Measurements from ENCODE around the gene PIP4K2A.

The PIP4K2A gene

DNA sequence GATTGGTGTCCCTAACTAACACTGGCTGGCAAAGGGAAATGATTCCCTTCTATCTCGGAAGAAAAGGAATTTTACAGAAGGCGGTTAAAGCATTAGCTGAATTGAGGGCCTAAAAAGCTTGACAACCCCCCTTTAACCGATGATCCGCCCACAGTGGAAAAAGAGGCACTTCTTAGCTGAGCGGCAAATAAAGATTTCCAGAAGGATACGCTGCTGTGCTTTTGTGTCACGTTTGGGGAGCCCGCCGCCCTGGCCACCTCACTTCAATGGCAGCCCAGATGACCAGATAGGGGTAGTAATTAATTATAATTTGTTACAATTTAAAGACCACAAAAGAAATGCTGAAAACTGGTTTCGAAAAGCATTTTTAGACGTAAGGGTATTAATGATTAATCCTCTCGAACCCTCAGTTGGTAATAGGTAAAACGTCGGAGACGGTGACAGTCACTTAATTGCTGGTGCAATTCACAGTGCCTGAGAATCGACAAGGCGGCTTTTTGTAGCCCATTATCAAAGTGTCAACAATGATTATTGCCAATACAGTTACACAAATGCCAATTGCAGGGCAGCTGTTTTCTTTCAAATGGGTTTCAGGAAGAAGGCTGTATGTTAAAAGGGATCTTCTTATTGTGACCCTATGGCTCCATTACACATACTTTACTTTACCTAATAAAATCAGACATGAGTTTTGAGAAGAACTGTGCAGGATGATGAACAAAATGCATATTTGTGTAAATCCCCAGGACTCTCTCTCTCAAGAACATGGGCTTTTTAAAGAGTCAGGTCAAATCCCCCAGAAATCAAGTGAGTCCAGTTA lies 154.1 kb downstream of the PIP4K2A start:
- Histone ChIP-seq H3K4me2 (ENCODE audit: low read length) (no peak overlapping the region), H3K4ac (ENCODE audit: low read depth, low read length) (no peak overlapping the region), H3K9ac (ENCODE audit: low read length) (no peak overlapping the region), H3K27ac (ENCODE audit: low read depth, low read length) (no peak overlapping the region), H3K4me3 (ENCODE audit: low read depth, low read length) (no peak overlapping the region), H3K18ac (ENCODE audit: low read length) (no peak overlapping the region), H4K12ac (ENCODE audit: low read depth, low read length) (no peak overlapping the region), H4K8ac (ENCODE audit: low read depth, low read length) (no peak overlapping the region), H2BK5ac (ENCODE audit: low read depth, low read length, poor library complexity) (no peak overlapping the region), H2BK120ac (ENCODE audit: insufficient read depth, low read length, poor library complexity) (no peak overlapping the region), H3K79me2 (ENCODE audit: control insufficient read depth, insufficient read depth, low read length, poor library complexity) (no peaks in the 10 kb centered on the region), H3K14ac (ENCODE audit: low read length) (no peak overlapping the region), H3K27me3 (ENCODE audit: insufficient read depth, low read length) (no peaks in the 10 kb centered on the region), H3K23ac (ENCODE audit: low read length) (no peak overlapping the region), H3K79me1 (ENCODE audit: low read length) (no peaks in the 10 kb centered on the region), H2AFZ (ENCODE audit: insufficient read depth, low read length, poor library complexity) (no peak overlapping the region), H3K9me3 (ENCODE audit: insufficient read depth, low read depth, low read length) (no peaks in the 10 kb centered on the region), H3K4me1 (ENCODE audit: control insufficient read depth in 1 of 2, insufficient read depth in 2 of 2, low read length in 2 of 2) (no peaks in the 10 kb centered on the region), H3K36me3 (ENCODE audit: control insufficient read depth in 1 of 2, insufficient read depth in 2 of 2, low read length in 2 of 2) (peaks cover 6 to 13% of the 10 kb centered on the region in 2 experiments), H4K91ac (ENCODE audit: low read depth, low read length) (no peak overlapping the region), H2AK5ac (ENCODE audit: low read length) (no peak overlapping the region), H2BK12ac (ENCODE audit: low read length) (no peak overlapping the region)
- DNase-seq = no peak
- no CpG with 5 or more reads among the region's 17 CpGs for WGBS (ENCODE audit: extremely low coverage, insufficient coverage, insufficient read length)

DNA sequence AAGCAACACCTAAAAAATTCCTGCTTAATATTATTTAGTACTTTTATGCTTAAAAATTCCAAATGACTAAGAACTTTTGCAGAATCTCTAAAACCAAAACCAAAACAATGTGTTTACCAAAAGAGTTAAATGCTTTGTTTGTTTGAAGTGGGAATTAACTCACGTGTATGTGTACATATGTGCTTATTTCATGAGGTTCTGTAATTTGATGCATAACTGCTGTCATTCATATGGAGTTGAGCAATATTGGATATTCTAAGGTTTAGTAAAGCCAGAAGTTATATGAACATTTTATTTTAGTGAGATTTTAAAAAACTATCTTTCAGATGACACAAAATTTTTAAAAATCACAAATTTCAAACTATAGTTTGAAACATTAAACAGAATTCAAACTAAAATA lies 157.1 kb downstream of the PIP4K2A start:
- no CpG with 5 or more reads among the region's 1 CpG for WGBS (ENCODE audit: extremely low coverage, insufficient coverage, insufficient read length)
- H4K8ac ChIP-seq (ENCODE audit: low read depth, low read length) = no peak overlapping the region
- H3K14ac ChIP-seq (ENCODE audit: low read length) = no peak overlapping the region
- H3K27ac ChIP-seq (ENCODE audit: low read depth, low read length) = no peak overlapping the region
- H3K4ac ChIP-seq (ENCODE audit: low read depth, low read length) = no peak overlapping the region
- H3K79me1 ChIP-seq (ENCODE audit: low read length) = no peaks in the 10 kb centered on the region
- H3K4me1 ChIP-seq (ENCODE audit: control insufficient read depth in 1 of 2, insufficient read depth in 2 of 2, low read length in 2 of 2) = peaks cover 4 to 7% of the 10 kb centered on the region in 2 experiments
- H2BK5ac ChIP-seq (ENCODE audit: low read depth, low read length, poor library complexity) = no peak overlapping the region
- H3K9me3 ChIP-seq (ENCODE audit: insufficient read depth, low read depth, low read length) = no peaks in the 10 kb centered on the region
- no peak overlapping the region for H3K9ac ChIP-seq (ENCODE audit: low read length)
- no peaks in the 10 kb centered on the region for H3K79me2 ChIP-seq (ENCODE audit: control insufficient read depth, insufficient read depth, low read length, poor library complexity)
- DNase-seq = no peak
- no peak overlapping the region for H3K4me3 ChIP-seq (ENCODE audit: low read depth, low read length)
- H3K23ac ChIP-seq (ENCODE audit: low read length) = no peak overlapping the region
- no peak overlapping the region for H2BK12ac ChIP-seq (ENCODE audit: low read length)
- no peak overlapping the region for H4K91ac ChIP-seq (ENCODE audit: low read depth, low read length)
- peaks cover 4 to 7% of the 10 kb centered on the region in 2 experiments for H3K36me3 ChIP-seq (ENCODE audit: control insufficient read depth in 1 of 2, insufficient read depth in 2 of 2, low read length in 2 of 2)
- H3K27me3 ChIP-seq (ENCODE audit: insufficient read depth, low read length) = no peaks in the 10 kb centered on the region
- H2AK5ac ChIP-seq (ENCODE audit: low read length) = no peak overlapping the region
- H4K12ac ChIP-seq (ENCODE audit: low read depth, low read length) = no peak overlapping the region
- H2BK120ac ChIP-seq (ENCODE audit: insufficient read depth, low read length, poor library complexity) = no peak overlapping the region
- H2AFZ ChIP-seq (ENCODE audit: insufficient read depth, low read length, poor library complexity) = no peak overlapping the region
- H3K4me2 ChIP-seq (ENCODE audit: low read length) = no peak overlapping the region
- no peak overlapping the region for H3K18ac ChIP-seq (ENCODE audit: low read length)

DNA sequence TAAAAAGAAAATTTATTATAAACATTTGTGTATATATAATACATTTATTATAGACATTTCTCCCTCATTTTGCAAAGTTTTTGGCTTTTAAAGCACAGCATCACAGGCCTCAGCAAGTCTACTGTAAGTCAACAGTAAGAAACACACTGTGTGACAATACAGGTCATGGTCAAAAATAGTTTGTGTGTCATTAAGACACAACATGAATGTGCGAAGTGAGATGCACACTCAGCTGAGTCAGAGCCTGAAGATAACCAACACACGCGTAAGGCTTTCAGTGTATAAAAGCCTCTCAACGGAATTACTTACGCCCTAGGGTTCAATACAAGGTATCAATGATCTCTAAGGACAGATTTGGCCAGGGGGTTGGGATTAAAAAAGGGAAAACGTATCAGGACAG lies 157.6 kb downstream of the PIP4K2A start:
- Histone ChIP-seq H2BK12ac (ENCODE audit: low read length) (no peak overlapping the region), H3K4ac (ENCODE audit: low read depth, low read length) (no peak overlapping the region), H2BK120ac (ENCODE audit: insufficient read depth, low read length, poor library complexity) (no peak overlapping the region), H3K14ac (ENCODE audit: low read length) (no peak overlapping the region), H3K79me2 (ENCODE audit: control insufficient read depth, insufficient read depth, low read length, poor library complexity) (no peaks in the 10 kb centered on the region), H2AK5ac (ENCODE audit: low read length) (no peak overlapping the region), H3K4me2 (ENCODE audit: low read length) (no peak overlapping the region), H4K8ac (ENCODE audit: low read depth, low read length) (no peak overlapping the region), H3K79me1 (ENCODE audit: low read length) (no peaks in the 10 kb centered on the region), H2AFZ (ENCODE audit: insufficient read depth, low read length, poor library complexity) (no peak overlapping the region), H3K4me3 (ENCODE audit: low read depth, low read length) (no peak overlapping the region), H3K27me3 (ENCODE audit: insufficient read depth, low read length) (no peaks in the 10 kb centered on the region), H3K4me1 (ENCODE audit: control insufficient read depth in 1 of 2, insufficient read depth in 2 of 2, low read length in 2 of 2) (peaks cover 4 to 7% of the 10 kb centered on the region in 2 experiments), H4K91ac (ENCODE audit: low read depth, low read length) (no peak overlapping the region), H3K9me3 (ENCODE audit: insufficient read depth, low read depth, low read length) (no peaks in the 10 kb centered on the region), H3K36me3 (ENCODE audit: control insufficient read depth in 1 of 2, insufficient read depth in 2 of 2, low read length in 2 of 2) (peaks cover 4 to 7% of the 10 kb centered on the region in 2 experiments), H3K23ac (ENCODE audit: low read length) (no peak overlapping the region), H3K18ac (ENCODE audit: low read length) (no peak overlapping the region), H3K27ac (ENCODE audit: low read depth, low read length) (no peak overlapping the region), H3K9ac (ENCODE audit: low read length) (no peak overlapping the region), H2BK5ac (ENCODE audit: low read depth, low read length, poor library complexity) (no peak overlapping the region), H4K12ac (ENCODE audit: low read depth, low read length) (no peak overlapping the region)
- DNase-seq = no peak
- WGBS (ENCODE audit: extremely low coverage, insufficient coverage, insufficient read length) = no CpG with 5 or more reads among the region's 6 CpGs

DNA sequence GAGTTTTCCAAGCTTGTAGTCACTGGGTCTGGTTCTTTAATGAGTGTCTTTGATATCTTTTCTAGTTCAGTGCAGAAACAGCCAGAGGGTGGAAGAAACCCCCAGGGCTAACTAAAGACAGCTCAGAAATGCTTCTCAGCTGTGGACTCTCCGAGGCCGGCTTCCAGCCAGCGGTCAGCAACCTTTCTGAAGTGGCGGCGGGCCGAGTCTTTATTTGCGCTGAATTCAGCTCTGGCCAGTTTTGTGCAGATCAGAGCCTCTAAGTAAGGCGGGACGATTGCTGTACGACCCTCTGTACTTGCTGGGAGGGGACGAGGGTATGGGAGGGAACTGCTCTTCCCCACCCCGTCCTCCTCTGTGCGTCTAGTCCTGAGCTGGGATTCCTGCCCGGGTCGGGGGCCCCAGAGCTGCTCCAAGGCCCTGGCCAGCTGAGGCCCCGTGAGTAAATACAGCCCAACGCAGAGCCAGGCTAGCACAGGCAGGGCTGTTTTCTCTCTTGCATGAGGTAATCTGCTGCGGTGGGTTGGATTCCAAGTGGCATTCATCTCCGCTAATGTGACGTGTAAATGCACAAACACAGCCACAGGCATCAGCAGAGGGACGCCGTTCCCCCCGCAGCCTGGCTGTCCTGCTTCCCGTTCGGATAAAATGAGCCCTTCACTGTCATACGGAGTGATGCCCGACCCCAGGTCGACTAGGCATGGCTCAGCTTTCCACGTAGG lies 159.8 kb downstream of the PIP4K2A start:
- H3K4me1 ChIP-seq (ENCODE audit: control insufficient read depth in 1 of 2, insufficient read depth in 2 of 2, low read length in 2 of 2) = peaks cover 4 to 7% of the 10 kb centered on the region in 2 experiments
- H3K27ac ChIP-seq (ENCODE audit: low read depth, low read length) = peak overlapping the region; percentile 5
- H4K91ac ChIP-seq (ENCODE audit: low read depth, low read length) = no peak overlapping the region
- H3K27me3 ChIP-seq (ENCODE audit: insufficient read depth, low read length) = no peaks in the 10 kb centered on the region
- H3K4ac ChIP-seq (ENCODE audit: low read depth, low read length) = no peak overlapping the region
- H3K79me2 ChIP-seq (ENCODE audit: control insufficient read depth, insufficient read depth, low read length, poor library complexity) = no peaks in the 10 kb centered on the region
- H3K4me2 ChIP-seq (ENCODE audit: low read length) = peak overlapping the region; percentile 19
- no peak overlapping the region for H2AK5ac ChIP-seq (ENCODE audit: low read length)
- no peak overlapping the region for H3K4me3 ChIP-seq (ENCODE audit: low read depth, low read length)
- H2BK5ac ChIP-seq (ENCODE audit: low read depth, low read length, poor library complexity) = peak overlapping the region; percentile 14
- no peak overlapping the region for H3K14ac ChIP-seq (ENCODE audit: low read length)
- H3K9me3 ChIP-seq (ENCODE audit: insufficient read depth, low read depth, low read length) = no peaks in the 10 kb centered on the region
- H3K23ac ChIP-seq (ENCODE audit: low read length) = no peak overlapping the region
- no CpG with 5 or more reads among the region's 29 CpGs for WGBS (ENCODE audit: extremely low coverage, insufficient coverage, insufficient read length)
- no peak overlapping the region for H2AFZ ChIP-seq (ENCODE audit: insufficient read depth, low read length, poor library complexity)
- no peak overlapping the region for H4K8ac ChIP-seq (ENCODE audit: low read depth, low read length)
- DNase-seq = no peak
- H3K36me3 ChIP-seq (ENCODE audit: control insufficient read depth in 1 of 2, insufficient read depth in 2 of 2, low read length in 2 of 2) = peaks cover 4 to 7% of the 10 kb centered on the region in 2 experiments
- H3K79me1 ChIP-seq (ENCODE audit: low read length) = no peaks in the 10 kb centered on the region
- no peak overlapping the region for H2BK120ac ChIP-seq (ENCODE audit: insufficient read depth, low read length, poor library complexity)
- H3K9ac ChIP-seq (ENCODE audit: low read length) = no peak overlapping the region
- H2BK12ac ChIP-seq (ENCODE audit: low read length) = no peak overlapping the region
- H4K12ac ChIP-seq (ENCODE audit: low read depth, low read length) = no peak overlapping the region
- H3K18ac ChIP-seq (ENCODE audit: low read length) = no peak overlapping the region

All from trophoblast cell (in vitro differentiated cells and primary cell).